Chondrocyte (in vitro differentiated cells): ENCODE measurements around the gene BAD. TPM values are rescaled to one million over a fixed set of nuclear protein-coding genes. Genes with fewer than 3 reads are reported as not detected.

Experiments
- DNase-seq: peaks from one replicate; pipeline ENCODE4 v3.0.0; 2021; ENCODE audit warnings: mixed read lengths, low spot score
- H3K27ac Mint-ChIP-seq: one replicate; pipeline ENCODE4 v1.8.0; 2021; ENCODE audit warnings: mild to moderate bottlenecking, moderate library complexity, mixed read lengths; ENCODE audit not compliant: unreplicated experiment
- H3K27me3 Mint-ChIP-seq: 2 replicates; pipeline ENCODE4 v1.8.0; 2021; ENCODE audit warnings: low read depth, mixed read lengths
- H3K36me3 Mint-ChIP-seq: 2 replicates; pipeline ENCODE4 v1.8.0; 2021; ENCODE audit warnings: low read depth, mixed read lengths
- H3K4me1 Mint-ChIP-seq: 2 replicates; pipeline ENCODE4 v1.8.0; 2021; ENCODE audit warnings: low read depth, mild to moderate bottlenecking, mixed read lengths
- H3K4me3 Mint-ChIP-seq: one replicate; pipeline ENCODE4 v1.8.0; 2021; ENCODE audit warnings: mild to moderate bottlenecking, moderate library complexity, mixed read lengths; ENCODE audit not compliant: unreplicated experiment
- H3K9me3 Mint-ChIP-seq: 2 replicates; pipeline ENCODE4 v1.8.0; 2021; ENCODE audit warnings: low read depth, mixed read lengths
- CTCF ChIP-seq: fragments of 200-600 bp; sonication (generic); IDR thresholded peaks from 2 replicates; pipeline ENCODE4 v1.5.0; 2021; ENCODE audit warnings: antibody characterized with exemption, mild to moderate bottlenecking, moderate library complexity
- total RNA-seq: library from RNA; stranded (reverse); gene quantifications from 3 replicates; pipeline ENCODE4 v1.2.1, GENCODE V29; 2021

Gene BAD
- total RNA-seq, 1 donor from 2014 or later, result 56.8 TPM

GRCh38 chr11:64267207-64267945 is 17.1 kb downstream of the BAD start:
- H3K4me3 Mint-ChIP-seq, result no peak overlapping the region
- no peak for DNase-seq

GRCh38 chr11:64266339-64266738 is 18.1 kb downstream of the BAD start:
- DNase-seq, result no peak
- Mint-ChIP-seq H3K27ac (no peak overlapping the region), H3K36me3 (peaks cover 17% of the 10 kb centered on the region), H3K27me3 (no peaks in the 10 kb centered on the region), H3K9me3 (no peaks in the 10 kb centered on the region), H3K4me1 (peaks cover 21% of the 10 kb centered on the region), H3K4me3 (no peak overlapping the region)
- no peak for TF ChIP-seq CTCF

More at GRCh38 chr11:64267207-64267945, 17.1 kb downstream of the BAD start:
- TF ChIP-seq CTCF, result no peak
- Mint-ChIP-seq H3K9me3 (no peaks in the 10 kb centered on the region), H3K36me3 (peaks cover 14% of the 10 kb centered on the region), H3K27me3 (no peaks in the 10 kb centered on the region), H3K4me1 (peaks cover 29% of the 10 kb centered on the region), H3K27ac (peak overlapping the region; percentile 99)

- DNase-seq, result no peak
- Mint-ChIP-seq H3K4me1 (peaks cover 21% of the 10 kb centered on the region), H3K27me3 (no peaks in the 10 kb centered on the region), H3K27ac (no peak overlapping the region), H3K4me3 (no peak overlapping the region), H3K9me3 (no peaks in the 10 kb centered on the region), H3K36me3 (peaks cover 17% of the 10 kb centered on the region)
- TF ChIP-seq CTCF, result no peak
These were observed 19.0 kb downstream of the BAD start for GRCh38 chr11:64265176-64266160.

DNA sequence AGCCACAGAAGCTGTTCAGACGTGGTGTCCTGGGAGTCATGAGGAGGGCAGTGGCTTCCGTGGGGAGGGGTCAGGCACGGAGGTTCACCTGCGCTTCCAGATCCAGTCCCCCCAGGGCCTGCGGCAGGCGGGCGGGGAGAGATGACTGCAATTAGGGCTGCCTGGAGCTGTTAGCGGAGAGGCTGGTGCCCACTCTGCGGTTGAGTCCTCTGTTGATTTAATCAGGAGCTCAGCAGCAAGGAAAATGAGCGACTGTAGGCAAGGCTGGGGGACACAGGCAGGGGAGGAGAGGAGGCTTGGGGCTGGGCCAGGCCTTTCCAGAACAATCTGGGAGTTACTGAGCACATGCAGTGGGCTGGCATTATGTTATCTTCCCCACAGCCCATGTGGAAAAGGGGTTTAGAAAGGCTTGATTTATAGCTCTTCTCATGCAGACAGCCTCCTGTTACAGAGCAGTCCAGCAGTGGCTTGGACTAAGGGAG is 20.1 kb downstream of the BAD start:
- Mint-ChIP-seq H3K27me3 (no peaks in the 10 kb centered on the region), H3K9me3 (no peaks in the 10 kb centered on the region), H3K27ac (no peak overlapping the region), H3K36me3 (peaks cover 26% of the 10 kb centered on the region), H3K4me3 (no peak overlapping the region), H3K4me1 (peaks cover 21% of the 10 kb centered on the region)
- no peak for TF ChIP-seq CTCF
- DNase-seq, result no peak

GRCh38 chr11:64263947-64264317 is 20.5 kb downstream of the BAD start:
- no peaks in the 10 kb centered on the region for H3K9me3 Mint-ChIP-seq
- peaks cover 19% of the 10 kb centered on the region for H3K4me1 Mint-ChIP-seq
- H3K27ac Mint-ChIP-seq, result no peak overlapping the region
- no peak overlapping the region for H3K4me3 Mint-ChIP-seq
- TF ChIP-seq CTCF, result no peak
- H3K36me3 Mint-ChIP-seq, result peaks cover 28% of the 10 kb centered on the region
- H3K27me3 Mint-ChIP-seq, result no peaks in the 10 kb centered on the region
- DNase-seq, result no peak
